ENCODE data around the gene LEO1.

LEO1 gene

DNA sequence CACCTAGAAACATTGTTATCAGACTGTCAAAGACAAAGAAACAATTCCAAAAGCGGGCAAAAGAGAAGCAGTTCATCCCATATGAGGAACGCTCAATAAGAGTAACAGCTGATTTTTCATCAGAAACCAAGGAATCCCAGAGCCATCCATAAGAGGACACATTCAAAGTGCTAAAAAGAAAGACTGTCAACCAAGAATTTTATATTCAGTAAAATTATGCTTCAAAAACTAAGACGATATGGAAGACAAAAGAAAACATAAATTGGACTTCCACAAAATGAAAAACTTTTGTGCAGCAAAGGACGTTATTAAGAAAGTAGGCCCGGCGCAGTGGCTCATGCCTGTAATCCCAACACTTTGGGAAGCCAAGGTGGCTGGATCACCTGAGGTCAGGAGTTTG is 4.0 kb downstream of the LEO1 start:
- TF ChIP-seq, protein P1, sequence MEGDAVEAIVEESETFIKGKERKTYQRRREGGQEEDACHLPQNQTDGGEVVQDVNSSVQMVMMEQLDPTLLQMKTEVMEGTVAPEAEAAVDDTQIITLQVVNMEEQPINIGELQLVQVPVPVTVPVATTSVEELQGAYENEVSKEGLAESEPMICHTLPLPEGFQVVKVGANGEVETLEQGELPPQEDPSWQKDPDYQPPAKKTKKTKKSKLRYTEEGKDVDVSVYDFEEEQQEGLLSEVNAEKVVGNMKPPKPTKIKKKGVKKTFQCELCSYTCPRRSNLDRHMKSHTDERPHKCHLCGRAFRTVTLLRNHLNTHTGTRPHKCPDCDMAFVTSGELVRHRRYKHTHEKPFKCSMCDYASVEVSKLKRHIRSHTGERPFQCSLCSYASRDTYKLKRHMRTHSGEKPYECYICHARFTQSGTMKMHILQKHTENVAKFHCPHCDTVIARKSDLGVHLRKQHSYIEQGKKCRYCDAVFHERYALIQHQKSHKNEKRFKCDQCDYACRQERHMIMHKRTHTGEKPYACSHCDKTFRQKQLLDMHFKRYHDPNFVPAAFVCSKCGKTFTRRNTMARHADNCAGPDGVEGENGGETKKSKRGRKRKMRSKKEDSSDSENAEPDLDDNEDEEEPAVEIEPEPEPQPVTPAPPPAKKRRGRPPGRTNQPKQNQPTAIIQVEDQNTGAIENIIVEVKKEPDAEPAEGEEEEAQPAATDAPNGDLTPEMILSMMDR (IDR thresholded peaks at IDR 0.05; ENCODE audit: control extremely low read depth, extremely low read depth, low read depth, missing control alignments), result no peak
- POLR2A ChIA-PET, result no interaction called here
- CTCF ChIA-PET, result interaction anchor here (0.8 kb wide), 1 partner anchor 260 kb away, joined by 3 read pairs; no protein-coding TSS in a partner anchor
- DNase-seq (ENCODE audit: extremely low spot score), result no peak

DNA sequence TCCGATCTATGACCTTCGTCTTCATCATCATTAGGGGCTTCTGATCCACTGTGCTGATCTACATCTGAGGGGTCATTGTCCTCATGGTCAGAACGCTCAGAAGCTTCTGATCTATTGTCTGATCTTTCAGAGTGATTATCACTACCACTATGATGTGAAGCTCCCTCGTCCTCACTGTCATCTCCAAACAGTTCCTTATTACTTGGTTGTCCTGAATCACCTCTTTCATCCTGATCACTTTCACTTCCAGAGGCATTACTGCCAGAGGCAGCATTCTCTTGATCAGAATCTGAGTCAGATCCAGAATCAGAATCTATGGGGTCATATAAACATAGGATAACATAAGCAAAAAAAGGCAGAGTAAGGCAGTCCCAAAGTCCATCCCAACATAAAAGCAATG is 5.4 kb downstream of the LEO1 start:
- ChIA-PET POLR2A (no interaction called here), CTCF (interaction anchor here (0.8 to 2.4 kb wide), 4 partner anchors 10 to 242 kb away, joined by 3 to 9 read pairs (median 4); no protein-coding TSS in a partner anchor)
- no peak for DNase-seq (ENCODE audit: extremely low spot score)
- TF ChIP-seq, protein P1 (IDR thresholded peaks at IDR 0.05; ENCODE audit: control extremely low read depth, extremely low read depth, low read depth, missing control alignments), result no peak

DNA sequence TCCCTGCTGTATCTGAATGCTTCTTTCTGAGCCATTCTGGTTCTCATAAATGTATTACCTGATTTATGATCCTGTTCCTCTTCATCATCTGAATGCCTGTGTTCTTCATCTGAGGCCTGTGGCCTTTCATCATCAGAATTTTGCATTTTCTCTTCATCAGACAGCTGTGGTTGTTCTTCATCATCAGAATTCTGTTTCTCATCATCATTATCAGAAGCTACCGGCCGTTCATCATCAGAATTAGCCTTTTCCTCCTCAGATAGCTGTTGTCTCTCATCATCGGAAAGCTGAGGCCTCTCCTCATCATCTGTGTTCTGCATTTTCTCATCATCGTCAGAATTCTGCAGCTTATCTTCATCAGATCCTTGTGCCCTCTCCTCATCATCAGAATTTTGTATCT is 5.9 kb downstream of the LEO1 start:
- POLR2A ChIA-PET, result no interaction called here
- no peak for DNase-seq (ENCODE audit: extremely low spot score)
- CTCF ChIA-PET, result interaction anchor here (0.6 to 2.4 kb wide), 6 partner anchors 10 to 262 kb away, joined by 3 to 9 read pairs (median 4); no protein-coding TSS in a partner anchor
- TF ChIP-seq, protein P1 (IDR thresholded peaks at IDR 0.05; ENCODE audit: control extremely low read depth, extremely low read depth, low read depth, missing control alignments), result no peak

DNA sequence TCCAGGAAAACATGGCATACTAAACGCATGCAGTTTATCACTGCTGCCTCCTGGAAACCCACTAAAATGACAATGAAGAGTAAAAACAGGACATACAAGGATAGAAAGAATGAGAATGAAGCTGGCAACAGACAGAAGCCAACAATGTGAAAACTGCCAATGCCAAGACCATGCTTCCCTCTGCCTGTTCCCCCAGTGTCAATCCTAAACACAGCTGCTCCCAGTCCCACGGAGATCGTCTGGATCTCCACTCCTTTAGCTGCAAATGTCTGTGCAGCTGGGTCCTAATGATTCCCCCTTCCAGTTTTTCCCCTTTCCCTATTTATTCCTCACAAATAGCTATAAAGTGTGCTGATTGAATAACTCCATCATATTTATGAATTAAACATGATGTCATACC is 16.1 kb downstream of the LEO1 start:
- CTCF ChIA-PET, result interaction anchor here (0.9 to 2.1 kb wide), 5 partner anchors 10 to 128 kb away, joined by 3 to 5 read pairs (median 4); partner anchors contain the start of gene LEO1
- POLR2A ChIA-PET, result no interaction called here
- DNase-seq (ENCODE audit: extremely low spot score), result no peak
- TF ChIP-seq, protein P1 (IDR thresholded peaks at IDR 0.05; ENCODE audit: control extremely low read depth, extremely low read depth, low read depth, missing control alignments), result no peak

DNA sequence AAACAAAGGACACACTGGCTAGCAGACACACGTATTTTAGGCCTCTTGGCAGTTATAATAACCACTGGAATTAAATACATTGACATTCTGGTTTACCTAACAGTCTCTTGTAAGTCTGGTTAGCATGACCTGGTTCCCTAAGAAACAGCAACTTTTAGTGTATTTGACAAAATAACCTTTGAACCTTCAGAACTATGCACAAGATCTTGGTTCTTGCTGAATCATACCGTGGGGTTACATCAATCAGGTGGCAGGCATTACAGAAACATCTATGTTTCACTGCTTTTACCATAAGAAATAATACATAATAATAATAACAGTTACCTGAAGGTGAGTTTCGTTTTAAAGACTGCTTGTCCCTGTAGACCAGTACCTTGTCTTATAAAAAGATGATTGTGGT is 18.8 kb downstream of the LEO1 start:
- CTCF ChIA-PET, result no interaction called here

GRCh38 chr15:51947124-51947523 is 24.5 kb downstream of the LEO1 start:
- CTCF ChIA-PET, result interaction anchor here (1.0 kb wide), 1 partner anchor 11 kb away, joined by 3 read pairs; no protein-coding TSS in a partner anchor
- DNase-seq (ENCODE audit: extremely low spot score), result no peak
- TF ChIP-seq, protein P1 (IDR thresholded peaks at IDR 0.05; ENCODE audit: control extremely low read depth, extremely low read depth, low read depth, missing control alignments), result no peak
- POLR2A ChIA-PET, result no interaction called here

More for the DNA sequence above, 18.8 kb downstream of the LEO1 start:
- POLR2A ChIA-PET, result no interaction called here
- no peak for DNase-seq (ENCODE audit: extremely low spot score)
- TF ChIP-seq, protein P1 (IDR thresholded peaks at IDR 0.05; ENCODE audit: control extremely low read depth, extremely low read depth, low read depth, missing control alignments), result no peak

All from GM10248 (cell line).